ENCODE measurements around the gene P2RX3. TPM values are rescaled to one million over a fixed set of nuclear protein-coding genes. Genes with fewer than 3 reads are reported as not detected.

The P2RX3 gene
- total RNA-seq, 4 donors from 2014 or later, result not detected

- peak; percentile 77 to 80 for DNase-seq (ENCODE audit: low spot score in 2 of 2)
- TF ChIP-seq EP300 (IDR thresholded peaks at IDR 0.05) (no peak), POLR2AphosphoS5 (IDR thresholded peaks at IDR 0.05) (peak in 2 of 3 donors; percentile 36 to 59)
- Histone ChIP-seq H3K27ac (peak overlapping the region; percentile 93), H3K4me1 (peaks cover 97% of the 10 kb centered on the region), H3K36me3 (peaks cover 43% of the 10 kb centered on the region), H3K27me3 (no peaks in the 10 kb centered on the region), H3K9me3 (no peaks in the 10 kb centered on the region), H3K4me3 (peak overlapping the region; percentile 58)
- whole genome bisulfite sequencing, result 20% methylated on average over 5 of the region's 6 CpGs
Observed at GRCh38 chr11:57310630-57311086, 27.5 kb upstream of the P2RX3 start.

- 8% methylated on average over 4 of the region's 31 CpGs for WGBS
- no peaks in the 10 kb centered on the region for H3K27me3 ChIP-seq
Observed at GRCh38 chr11:57311109-57311936, 26.8 kb upstream of the P2RX3 start.

GRCh38 chr11:57312511-57313021 is 25.6 kb upstream of the P2RX3 start:
- TF ChIP-seq POLR2A (IDR thresholded peaks at IDR 0.05) (no peak), POLR2AphosphoS5 (IDR thresholded peaks at IDR 0.05) (peak in 1 of 3 donors; percentile 3)
- Histone ChIP-seq H3K27ac (peak overlapping the region; percentile 93), H3K4me1 (peaks cover 97% of the 10 kb centered on the region), H3K36me3 (peaks cover 62% of the 10 kb centered on the region), H3K9me3 (no peaks in the 10 kb centered on the region), H3K27me3 (no peaks in the 10 kb centered on the region), H3K4me3 (no peak overlapping the region)
- peak in 1 of 2 donors; percentile 81 for DNase-seq (ENCODE audit: low spot score in 2 of 2)
- 61% methylated on average over 8 of the region's 10 CpGs for WGBS

More at GRCh38 chr11:57311109-57311936, 26.8 kb upstream of the P2RX3 start:
- H3K36me3 ChIP-seq, result peaks cover 49% of the 10 kb centered on the region
- TF ChIP-seq POLR2A (IDR thresholded peaks at IDR 0.05) (peak in 1 of 2 donors; percentile 61), CTCF (IDR thresholded peaks at IDR 0.05) (no peak), POLR2AphosphoS5 (IDR thresholded peaks at IDR 0.05) (peak in 2 of 3 donors; percentile 43 to 53)
- peak overlapping the region; percentile 58 for H3K4me3 ChIP-seq
- DNase-seq (ENCODE audit: low spot score in 2 of 2), result peak; percentile 97 to 98
- H3K9me3 ChIP-seq, result no peaks in the 10 kb centered on the region
- H3K4me1 ChIP-seq, result peaks cover 97% of the 10 kb centered on the region
- H3K27ac ChIP-seq, result peak overlapping the region; percentile 93

- Histone ChIP-seq H3K4me1 (peaks cover 97% of the 10 kb centered on the region), H3K36me3 (peaks cover 68% of the 10 kb centered on the region)
- TF ChIP-seq EP300 (IDR thresholded peaks at IDR 0.05), result no peak
- no peak for TF ChIP-seq POLR2A (IDR thresholded peaks at IDR 0.05)
- TF ChIP-seq POLR2AphosphoS5 (IDR thresholded peaks at IDR 0.05), result no peak
- TF ChIP-seq CTCF (IDR thresholded peaks at IDR 0.05), result no peak
Observed at GRCh38 chr11:57313071-57313787, 24.9 kb upstream of the P2RX3 start.

GRCh38 chr11:57313788-57314135 is 24.4 kb upstream of the P2RX3 start:
- H3K27ac ChIP-seq, result peak overlapping the region; percentile 93
- 77% methylated on average over 5 of the region's 8 CpGs for WGBS
- H3K27me3 ChIP-seq, result no peaks in the 10 kb centered on the region
- peaks cover 97% of the 10 kb centered on the region for H3K4me1 ChIP-seq
- H3K36me3 ChIP-seq, result peaks cover 73% of the 10 kb centered on the region
- no peaks in the 10 kb centered on the region for H3K9me3 ChIP-seq
- no peak overlapping the region for H3K4me3 ChIP-seq
- DNase-seq (ENCODE audit: low spot score in 2 of 2), result no peak
- no peak for TF ChIP-seq POLR2AphosphoS5 (IDR thresholded peaks at IDR 0.05)
- no peak for TF ChIP-seq CTCF (IDR thresholded peaks at IDR 0.05)
- TF ChIP-seq POLR2A (IDR thresholded peaks at IDR 0.05), result no peak
- TF ChIP-seq EP300 (IDR thresholded peaks at IDR 0.05), result no peak

More at GRCh38 chr11:57313071-57313787, 24.9 kb upstream of the P2RX3 start:
- peak overlapping the region; percentile 93 for H3K27ac ChIP-seq
- WGBS, result 44% methylated on average over 14 of the region's 26 CpGs
- no peaks in the 10 kb centered on the region for H3K9me3 ChIP-seq
- DNase-seq (ENCODE audit: low spot score in 2 of 2), result peak in 1 of 2 donors; percentile 77
- H3K4me3 ChIP-seq, result no peak overlapping the region
- H3K27me3 ChIP-seq, result no peaks in the 10 kb centered on the region
